HEK293 (cell line): ENCODE measurements around the gene DLEC1.

Experiments used
- CTCF ChIA-PET: fragments of 350-600 bp; formaldehyde crosslinking; extraction: SDS; loops from one replicate; lab custom pipeline; 2021; ENCODE audit warnings: antibody characterized with exemption; lab: Yijun Ruan, JAX
- POLR2A ChIA-PET: fragments of 300-600 bp; formaldehyde crosslinking; extraction: SDS; loops from one replicate; lab custom pipeline; 2020; ENCODE audit warnings: antibody characterized with exemption, inconsistent platforms; lab: Yijun Ruan, JAX
- H3K27ac ChIP-seq: fragments of 200-500 bp; sonication (Bioruptor generic); 2 replicates; pipeline ENCODE4 v1.5.1; 2014; ENCODE audit warnings: low read depth, low read length, control low read depth, inconsistent platforms; ENCODE audit errors: extremely low read depth
- H3K36me3 ChIP-seq, 2 experiments: fragments of 200-500 bp in 1 of 2; sonication (Bioruptor generic) in 1 of 2; 1 replicate in 1 of 2; 2 replicates in 1 of 2; pipeline ENCODE4 v1.5.1; 2014 to 2017; ENCODE audit warnings: inconsistent platforms in 2 of 2, low read length in 2 of 2; ENCODE audit not compliant: control insufficient read depth in 2 of 2, insufficient read depth in 1 of 2
- H3K4me1 ChIP-seq: fragments of 200-500 bp; sonication (Bioruptor generic); 2 replicates; pipeline ENCODE4 v1.5.1; 2014; ENCODE audit warnings: mild to moderate bottlenecking, low read length, inconsistent platforms; ENCODE audit not compliant: control insufficient read depth, insufficient read depth
- H3K4me3 ChIP-seq: 2 replicates; pipeline ENCODE4 v1.5.1; 2011; ENCODE audit warnings: low read depth, mild to moderate bottlenecking, control low read depth, low read length, moderate library complexity
- H3K9me3 ChIP-seq: fragments of 200-500 bp; sonication (Bioruptor generic); 2 replicates; pipeline ENCODE4 v1.5.1; 2014; ENCODE audit warnings: low read depth, low read length, inconsistent platforms; ENCODE audit not compliant: control insufficient read depth, insufficient read depth
- GLI2 ChIP-seq: fragments of 450-650 bp; formaldehyde crosslinking; IDR thresholded peaks from 2 replicates; pipeline ENCODE4; 2017; ENCODE audit warnings: missing biosample characterization, missing genetic modification characterization, low read depth, borderline replicate concordance
- REPIN1 ChIP-seq: fragments of 450-650 bp; formaldehyde crosslinking; IDR thresholded peaks from 2 replicates; pipeline ENCODE4 v1.5.1; 2017; ENCODE audit warnings: missing biosample characterization, missing genetic modification characterization, low read depth
- ZBTB20 ChIP-seq: fragments of 450-650 bp; formaldehyde crosslinking; IDR thresholded peaks from 2 replicates; pipeline ENCODE4 v1.5.1; 2016; ENCODE audit warnings: missing biosample characterization, missing genetic modification characterization
- ZNF16 ChIP-seq: fragments of 450-650 bp; formaldehyde crosslinking; IDR thresholded peaks from 2 replicates; pipeline ENCODE4 v1.5.1; 2016; ENCODE audit warnings: low read depth, missing biosample characterization, missing genetic modification characterization
- ZNF211 ChIP-seq: fragments of 450-650 bp; formaldehyde crosslinking; IDR thresholded peaks from 2 replicates; pipeline ENCODE4 v1.5.1; 2016; ENCODE audit warnings: low read depth, missing biosample characterization, missing genetic modification characterization
- ZNF341 ChIP-seq: fragments of 450-650 bp; formaldehyde crosslinking; IDR thresholded peaks from 2 replicates; pipeline ENCODE4; 2016; ENCODE audit warnings: low read depth, missing biosample characterization, missing genetic modification characterization
- ZNF391 ChIP-seq: fragments of 450-650 bp; formaldehyde crosslinking; IDR thresholded peaks from 2 replicates; pipeline ENCODE4 v1.5.1; 2016; ENCODE audit warnings: low read depth, missing biosample characterization, missing genetic modification characterization, borderline replicate concordance
- ZNF514 ChIP-seq: fragments of 450-650 bp; formaldehyde crosslinking; IDR thresholded peaks from 2 replicates; pipeline ENCODE4 v1.5.1; 2016; ENCODE audit warnings: missing biosample characterization, missing genetic modification characterization
- ZNF654 ChIP-seq: fragments of 450-650 bp; formaldehyde crosslinking; IDR thresholded peaks from 2 replicates; pipeline ENCODE4 v1.5.1; 2016; ENCODE audit warnings: low read depth, missing biosample characterization, missing genetic modification characterization
- ZNF664 ChIP-seq: fragments of 450-650 bp; formaldehyde crosslinking; IDR thresholded peaks from 2 replicates; pipeline ENCODE4 v1.5.1; 2016; ENCODE audit warnings: missing biosample characterization, missing genetic modification characterization
- ZNF677 ChIP-seq: fragments of 450-650 bp; IDR thresholded peaks from 2 replicates; pipeline ENCODE4 v1.5.0; 2018; ENCODE audit warnings: missing biosample characterization, mild to moderate bottlenecking, missing genetic modification characterization, moderate library complexity
- ZNF785 ChIP-seq: fragments of 450-650 bp; formaldehyde crosslinking; IDR thresholded peaks from 2 replicates; pipeline ENCODE4 v1.5.1; 2016; ENCODE audit warnings: missing biosample characterization, missing genetic modification characterization
- TF ChIP-seq, protein P1 (sequence below): fragments of 450-650 bp; formaldehyde crosslinking; IDR thresholded peaks from 2 replicates; pipeline ENCODE4 v1.5.1; 2016; ENCODE audit warnings: missing biosample characterization, missing genetic modification characterization
- TF ChIP-seq, protein P2 (sequence below): fragments of 450-650 bp; formaldehyde crosslinking; IDR thresholded peaks from 2 replicates; pipeline ENCODE4 v1.5.1; 2016; ENCODE audit warnings: missing biosample characterization, missing genetic modification characterization
- TF ChIP-seq, protein P3 (sequence below): fragments of 450-650 bp; formaldehyde crosslinking; IDR thresholded peaks from 2 replicates; pipeline ENCODE4 v1.5.1; 2016; ENCODE audit warnings: missing biosample characterization, missing genetic modification characterization, borderline replicate concordance

Gene DLEC1

DNA sequence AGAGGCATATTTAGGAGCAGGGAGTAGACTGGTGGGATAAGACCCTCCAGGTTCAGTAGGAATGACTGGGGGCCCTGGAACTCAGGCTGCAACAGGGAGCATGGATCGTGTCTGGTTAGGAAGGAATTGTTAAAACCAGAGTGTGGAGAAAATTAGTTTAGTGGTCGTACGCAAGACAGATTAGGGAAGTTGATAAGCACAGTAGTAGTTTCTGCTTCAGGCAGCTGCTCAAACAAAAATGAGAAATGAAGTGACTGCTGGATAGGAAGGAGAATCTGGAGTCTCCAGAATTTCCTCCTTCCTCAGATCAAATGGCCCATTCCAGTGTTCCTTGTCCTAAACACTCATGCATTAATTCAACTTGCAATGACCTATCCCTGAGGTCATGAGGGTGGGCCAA, 110.7 kb downstream of the DLEC1 start (continued):
- TF ChIP-seq, protein P1, sequence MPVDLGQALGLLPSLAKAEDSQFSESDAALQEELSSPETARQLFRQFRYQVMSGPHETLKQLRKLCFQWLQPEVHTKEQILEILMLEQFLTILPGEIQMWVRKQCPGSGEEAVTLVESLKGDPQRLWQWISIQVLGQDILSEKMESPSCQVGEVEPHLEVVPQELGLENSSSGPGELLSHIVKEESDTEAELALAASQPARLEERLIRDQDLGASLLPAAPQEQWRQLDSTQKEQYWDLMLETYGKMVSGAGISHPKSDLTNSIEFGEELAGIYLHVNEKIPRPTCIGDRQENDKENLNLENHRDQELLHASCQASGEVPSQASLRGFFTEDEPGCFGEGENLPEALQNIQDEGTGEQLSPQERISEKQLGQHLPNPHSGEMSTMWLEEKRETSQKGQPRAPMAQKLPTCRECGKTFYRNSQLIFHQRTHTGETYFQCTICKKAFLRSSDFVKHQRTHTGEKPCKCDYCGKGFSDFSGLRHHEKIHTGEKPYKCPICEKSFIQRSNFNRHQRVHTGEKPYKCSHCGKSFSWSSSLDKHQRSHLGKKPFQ (tag by site-specific recombination), result no peak
- no peak for TF ChIP-seq ZNF514 (tag by site-specific recombination)
- TF ChIP-seq ZNF664 (tag by site-specific recombination), result no peak

DNA sequence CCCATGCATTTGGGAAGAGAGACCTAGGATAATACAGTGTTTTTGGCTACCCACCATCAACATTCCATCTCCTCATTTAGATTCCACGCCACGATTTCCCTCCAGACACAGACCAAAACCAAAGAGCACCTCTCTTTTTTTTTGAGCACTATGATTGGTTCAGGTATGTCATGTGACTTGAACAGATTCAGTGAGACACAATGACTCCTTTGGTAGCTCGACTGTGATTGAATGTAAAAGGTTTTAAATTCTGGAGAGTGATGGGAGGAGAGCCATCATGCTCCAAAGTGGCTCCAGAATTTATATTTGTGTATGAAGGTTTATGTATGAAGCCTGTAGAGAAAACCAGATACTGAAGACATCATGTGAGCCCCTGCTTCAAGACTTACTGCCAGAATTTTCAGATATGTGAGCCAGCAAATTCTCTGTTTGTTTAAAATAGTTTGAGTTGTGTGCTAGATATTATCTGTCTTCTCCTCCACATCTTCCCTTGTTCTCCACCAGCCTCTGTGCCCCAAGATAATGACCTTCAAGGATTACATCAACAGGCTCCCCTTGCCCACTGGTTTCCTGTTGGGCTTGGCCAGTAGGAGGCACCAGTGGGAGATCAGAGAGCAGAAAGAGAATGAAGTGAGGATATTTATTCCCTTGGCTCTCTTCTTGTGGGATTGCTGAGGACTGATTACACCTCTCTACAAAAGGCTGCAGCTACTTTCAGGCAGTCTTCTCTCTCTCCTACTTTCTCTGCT, 111.9 kb downstream of the DLEC1 start:
- TF ChIP-seq ZNF211 (tag by site-specific recombination), result no peak
- no peak for TF ChIP-seq GLI2 (tag by site-specific recombination)
- TF ChIP-seq, protein P2, sequence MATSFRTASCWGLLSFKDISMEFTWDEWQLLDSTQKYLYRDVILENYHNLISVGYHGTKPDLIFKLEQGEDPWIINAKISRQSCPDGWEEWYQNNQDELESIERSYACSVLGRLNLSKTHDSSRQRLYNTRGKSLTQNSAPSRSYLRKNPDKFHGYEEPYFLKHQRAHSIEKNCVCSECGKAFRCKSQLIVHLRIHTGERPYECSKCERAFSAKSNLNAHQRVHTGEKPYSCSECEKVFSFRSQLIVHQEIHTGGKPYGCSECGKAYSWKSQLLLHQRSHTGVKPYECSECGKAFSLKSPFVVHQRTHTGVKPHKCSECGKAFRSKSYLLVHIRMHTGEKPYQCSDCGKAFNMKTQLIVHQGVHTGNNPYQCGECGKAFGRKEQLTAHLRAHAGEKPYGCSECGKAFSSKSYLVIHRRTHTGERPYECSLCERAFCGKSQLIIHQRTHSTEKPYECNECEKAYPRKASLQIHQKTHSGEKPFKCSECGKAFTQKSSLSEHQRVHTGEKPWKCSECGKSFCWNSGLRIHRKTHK (tag by site-specific recombination), result no peak
- H3K4me1 ChIP-seq, result peaks cover 4% of the 10 kb centered on the region; the same call in 1 of the 2 replicates
- H3K27ac ChIP-seq, result no peak overlapping the region
- H3K36me3 ChIP-seq, result no peaks in the 10 kb centered on the region
- ChIA-PET CTCF (interaction anchor here (0.6 kb wide), 1 partner anchor 15 kb away, joined by 6 read pairs; no protein-coding TSS in a partner anchor), POLR2A (no interaction called here)
- no peaks in the 10 kb centered on the region for H3K9me3 ChIP-seq
- no peak overlapping the region for H3K4me3 ChIP-seq

DNA sequence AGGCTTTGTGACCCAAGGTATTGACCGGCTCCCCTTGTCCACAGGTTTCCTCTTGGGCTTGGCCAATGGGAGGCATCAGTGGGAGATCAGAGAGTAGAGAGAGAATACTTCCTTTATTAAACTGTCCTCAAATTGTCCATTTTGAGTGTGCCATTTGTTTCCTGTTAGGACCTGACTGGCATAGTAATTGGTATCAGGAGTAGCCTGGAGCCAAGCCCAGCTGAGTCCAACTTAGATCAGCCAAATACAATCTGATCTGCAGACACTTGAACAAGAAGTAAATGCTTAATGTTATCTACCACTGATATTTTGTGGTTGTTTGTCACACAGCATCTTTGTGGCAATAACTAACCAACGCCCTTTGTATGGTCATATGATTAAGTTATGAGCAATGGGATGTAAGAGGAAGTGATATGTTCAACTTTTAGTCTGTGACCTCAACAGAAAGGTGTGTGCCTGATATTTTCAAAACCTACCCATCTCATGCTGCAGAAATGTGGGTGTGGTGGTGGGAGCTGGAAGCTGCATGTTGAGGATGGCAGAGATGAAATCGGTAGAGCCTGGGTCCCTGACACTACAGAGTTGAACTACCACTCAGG, 112.8 kb downstream of the DLEC1 start:
- no peaks in the 10 kb centered on the region for H3K36me3 ChIP-seq
- no peak overlapping the region for H3K4me3 ChIP-seq
- no peaks in the 10 kb centered on the region for H3K9me3 ChIP-seq
- no peak for TF ChIP-seq ZBTB20 (tag by site-specific recombination)
- TF ChIP-seq ZNF16, result no peak
- TF ChIP-seq, protein P3, sequence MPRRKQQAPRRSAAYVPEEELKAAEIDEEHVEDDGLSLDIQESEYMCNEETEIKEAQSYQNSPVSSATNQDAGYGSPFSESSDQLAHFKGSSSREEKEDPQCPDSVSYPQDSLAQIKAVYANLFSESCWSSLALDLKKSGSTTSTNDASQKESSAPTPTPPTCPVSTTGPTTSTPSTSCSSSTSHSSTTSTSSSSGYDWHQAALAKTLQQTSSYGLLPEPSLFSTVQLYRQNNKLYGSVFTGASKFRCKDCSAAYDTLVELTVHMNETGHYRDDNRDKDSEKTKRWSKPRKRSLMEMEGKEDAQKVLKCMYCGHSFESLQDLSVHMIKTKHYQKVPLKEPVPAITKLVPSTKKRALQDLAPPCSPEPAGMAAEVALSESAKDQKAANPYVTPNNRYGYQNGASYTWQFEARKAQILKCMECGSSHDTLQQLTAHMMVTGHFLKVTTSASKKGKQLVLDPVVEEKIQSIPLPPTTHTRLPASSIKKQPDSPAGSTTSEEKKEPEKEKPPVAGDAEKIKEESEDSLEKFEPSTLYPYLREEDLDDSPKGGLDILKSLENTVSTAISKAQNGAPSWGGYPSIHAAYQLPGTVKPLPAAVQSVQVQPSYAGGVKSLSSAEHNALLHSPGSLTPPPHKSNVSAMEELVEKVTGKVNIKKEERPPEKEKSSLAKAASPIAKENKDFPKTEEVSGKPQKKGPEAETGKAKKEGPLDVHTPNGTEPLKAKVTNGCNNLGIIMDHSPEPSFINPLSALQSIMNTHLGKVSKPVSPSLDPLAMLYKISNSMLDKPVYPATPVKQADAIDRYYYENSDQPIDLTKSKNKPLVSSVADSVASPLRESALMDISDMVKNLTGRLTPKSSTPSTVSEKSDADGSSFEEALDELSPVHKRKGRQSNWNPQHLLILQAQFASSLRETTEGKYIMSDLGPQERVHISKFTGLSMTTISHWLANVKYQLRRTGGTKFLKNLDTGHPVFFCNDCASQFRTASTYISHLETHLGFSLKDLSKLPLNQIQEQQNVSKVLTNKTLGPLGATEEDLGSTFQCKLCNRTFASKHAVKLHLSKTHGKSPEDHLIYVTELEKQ, result no peak
- no peak for TF ChIP-seq ZNF654 (tag by site-specific recombination)
- TF ChIP-seq, all 188 proteins: peak for 0
- CTCF ChIA-PET, result interaction anchor here (0.6 to 0.7 kb wide), 2 partner anchors 14 to 90 kb away, joined by 5 to 6 read pairs; no protein-coding TSS in a partner anchor
- Histone ChIP-seq H3K4me1 (peaks cover 4% of the 10 kb centered on the region; the same call in 1 of the 2 replicates), H3K27ac (no peak overlapping the region)
- POLR2A ChIA-PET, result interaction anchor here (0.7 kb wide), 1 partner anchor 95 kb away, joined by 3 read pairs; no protein-coding TSS in a partner anchor

DNA sequence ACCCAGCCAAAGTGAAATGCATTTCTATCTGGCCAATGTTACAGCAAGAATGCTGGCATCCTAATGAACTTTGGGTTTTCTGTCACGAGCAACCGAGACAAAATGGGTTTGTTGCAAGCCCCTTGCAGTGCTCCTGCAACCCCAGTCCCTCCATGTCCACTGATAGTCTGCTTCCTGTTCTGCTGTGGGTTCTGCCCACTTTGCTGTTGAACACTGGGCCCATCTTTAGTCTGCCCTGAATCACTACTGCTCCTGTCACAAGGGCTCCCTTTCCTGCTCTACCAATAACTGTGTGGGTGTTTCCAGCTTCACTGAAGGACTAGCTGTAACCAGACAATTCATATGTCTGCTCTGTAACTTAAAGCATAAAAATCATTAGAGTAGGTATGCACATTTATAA, 113.6 kb downstream of the DLEC1 start:
- Histone ChIP-seq H3K4me3 (no peak overlapping the region), H3K9me3 (no peaks in the 10 kb centered on the region), H3K27ac (no peak overlapping the region), H3K36me3 (no peaks in the 10 kb centered on the region), H3K4me1 (peaks cover 4% of the 10 kb centered on the region; the same call in 1 of the 2 replicates)
- TF ChIP-seq ZNF391 (tag by site-specific recombination), result no peak
- TF ChIP-seq ZNF341 (tag by site-specific recombination), result no peak
- no peak for TF ChIP-seq ZNF677 (tag by site-specific recombination)
- no peak for TF ChIP-seq REPIN1 (tag by site-specific recombination)
- no peak for TF ChIP-seq ZNF785 (tag by site-specific recombination)
- ChIA-PET POLR2A (no interaction called here), CTCF (interaction anchor here (0.7 kb wide), 1 partner anchor 116 kb away, joined by 3 read pairs; no protein-coding TSS in a partner anchor)
